Neural progenitor cell (in vitro differentiated cells): ENCODE measurements around the gene GBA3. TPM values are rescaled to one million over a fixed set of nuclear protein-coding genes. Genes with fewer than 3 reads are reported as not detected.

Source experiments
- DNase-seq: peaks from one replicate; pipeline ENCODE4 v3.0.0-alpha.2; 2016; ENCODE audit warnings: low spot score
- H2AFZ ChIP-seq: fragments of 200-600 bp; sonication (generic); replicated peaks from 2 replicates; pipeline ENCODE4 v1.6.1; 2016; ENCODE audit warnings: antibody characterized with exemption
- H3F3A ChIP-seq: fragments of 200-600 bp; sonication (generic); 2 replicates; pipeline ENCODE4 v1.6.1; 2016; ENCODE audit warnings: antibody characterized with exemption, low read depth
- H3K27ac ChIP-seq: fragments of 200-600 bp; sonication (generic); 2 replicates; pipeline ENCODE4 v1.5.1; 2016; ENCODE audit warnings: mild to moderate bottlenecking
- H3K27me3 ChIP-seq: fragments of 200-600 bp; sonication (generic); 2 replicates; pipeline ENCODE4 v1.6.1; 2016; ENCODE audit warnings: mild to moderate bottlenecking, moderate library complexity
- H3K36me3 ChIP-seq: fragments of 200-600 bp; sonication (generic); 2 replicates; pipeline ENCODE4 v1.5.1; 2016
- H3K4me1 ChIP-seq: fragments of 200-600 bp; sonication (generic); 2 replicates; pipeline ENCODE4 v1.6.1; 2016; ENCODE audit warnings: mixed run types
- H3K4me2 ChIP-seq: fragments of 200-600 bp; sonication (generic); 2 replicates; pipeline ENCODE4 v1.6.1; 2016
- H3K4me3 ChIP-seq: fragments of 200-600 bp; sonication (generic); 2 replicates; pipeline ENCODE4 v1.5.1; 2016
- H3K79me2 ChIP-seq: fragments of 200-600 bp; sonication (generic); 2 replicates; pipeline ENCODE4 v1.6.1; 2016; ENCODE audit warnings: low read depth
- H3K9ac ChIP-seq: fragments of 200-600 bp; sonication (generic); 2 replicates; pipeline ENCODE4 v1.6.1; 2016
- H3K9me3 ChIP-seq: fragments of 200-600 bp; sonication (generic); 2 replicates; pipeline ENCODE4 v1.5.1; 2016; ENCODE audit warnings: low read depth
- H4K20me1 ChIP-seq: fragments of 200-600 bp; sonication (generic); 2 replicates; pipeline ENCODE4 v1.6.1; 2016; ENCODE audit warnings: low read depth
- H3K27ac Mint-ChIP-seq: 3 replicates; pipeline ENCODE4 v1.8.0; 2021; ENCODE audit warnings: mixed read lengths
- H3K27me3 Mint-ChIP-seq: 2 replicates; pipeline ENCODE4 v1.8.0; 2022; ENCODE audit warnings: low read depth, mild to moderate bottlenecking, inconsistent platforms, moderate library complexity, mixed read lengths; ENCODE audit not compliant: insufficient read depth
- H3K36me3 Mint-ChIP-seq: 3 replicates; pipeline ENCODE4 v1.8.0; 2021; ENCODE audit warnings: mixed read lengths
- H3K4me1 Mint-ChIP-seq: 3 replicates; pipeline ENCODE4 v1.8.0; 2021; ENCODE audit warnings: mixed read lengths
- H3K4me3 Mint-ChIP-seq: 3 replicates; pipeline ENCODE4 v1.8.0; 2021; ENCODE audit warnings: mild to moderate bottlenecking, moderate library complexity, mixed read lengths
- H3K9me3 Mint-ChIP-seq: 3 replicates; pipeline ENCODE4 v1.8.0; 2020; ENCODE audit warnings: mixed read lengths
- CTCF ChIP-seq: fragments of 200-600 bp; sonication (generic); IDR thresholded peaks from 2 replicates; pipeline ENCODE4 v1.5.1; 2017; ENCODE audit warnings: antibody characterized with exemption, mild to moderate bottlenecking
- EZH2 ChIP-seq: fragments of 200-600 bp; sonication (generic); IDR thresholded peaks from 2 replicates; pipeline ENCODE4 v1.6.1; 2017; ENCODE audit warnings: antibody characterized with exemption, mild to moderate bottlenecking, moderate library complexity
- EZH2phosphoT487 ChIP-seq: fragments of 200-600 bp; sonication (generic); IDR thresholded peaks from 2 replicates; pipeline ENCODE4 v1.6.1; 2017; ENCODE audit warnings: antibody characterized with exemption
- total RNA-seq: library from RNA; depleted of rRNA; stranded (reverse); fragments of >200 nt; gene quantifications from 2 replicates; pipeline ENCODE4 v1.2.3, GENCODE V29; 2015; ENCODE audit warnings: low replicate concordance

GBA3 gene
- total RNA-seq, 1 donor from 2014 or later: not detected

GRCh38 chr4:22721204-22721603 lies 28.5 kb downstream of the GBA3 start:
- H2AFZ ChIP-seq: no peak overlapping the region
- no peaks in the 10 kb centered on the region for H3K36me3 Mint-ChIP-seq
- H3K27ac ChIP-seq: no peak overlapping the region
- H3K4me1 Mint-ChIP-seq: no peaks in the 10 kb centered on the region
- no peak overlapping the region for H3K4me3 ChIP-seq
- peaks cover 2% of the 10 kb centered on the region for H3K9me3 Mint-ChIP-seq
- TF ChIP-seq EZH2phosphoT487 (no peak), CTCF (no peak), EZH2 (no peak)
- H3K4me3 Mint-ChIP-seq: no peak overlapping the region
- peaks cover 2% of the 10 kb centered on the region for H3K27me3 Mint-ChIP-seq
- no peak overlapping the region for H3K9ac ChIP-seq
- H3K4me1 ChIP-seq: no peaks in the 10 kb centered on the region
- no peaks in the 10 kb centered on the region for H3K79me2 ChIP-seq
- no peaks in the 10 kb centered on the region for H4K20me1 ChIP-seq
- H3K4me2 ChIP-seq: no peak overlapping the region
- no peaks in the 10 kb centered on the region for H3K9me3 ChIP-seq
- H3F3A ChIP-seq: no peaks in the 10 kb centered on the region
- H3K36me3 ChIP-seq: no peaks in the 10 kb centered on the region
- no peak overlapping the region for H3K27ac Mint-ChIP-seq
- H3K27me3 ChIP-seq: no peaks in the 10 kb centered on the region
- no peak for DNase-seq

- TF ChIP-seq EZH2phosphoT487: no peak
- no peak for TF ChIP-seq CTCF
- TF ChIP-seq EZH2: no peak
- H3F3A ChIP-seq: no peaks in the 10 kb centered on the region
- Mint-ChIP-seq H3K36me3 (no peaks in the 10 kb centered on the region), H3K4me1 (peaks cover 3% of the 10 kb centered on the region), H3K9me3 (no peaks in the 10 kb centered on the region), H3K27ac (no peak overlapping the region), H3K4me3 (no peak overlapping the region), H3K27me3 (no peaks in the 10 kb centered on the region)
- no peak overlapping the region for H2AFZ ChIP-seq
- H3K9me3 ChIP-seq: peaks cover 3% of the 10 kb centered on the region
- no peak for DNase-seq
- no peaks in the 10 kb centered on the region for H3K36me3 ChIP-seq
- H3K9ac ChIP-seq: no peak overlapping the region
- no peaks in the 10 kb centered on the region for H3K79me2 ChIP-seq
- H3K27ac ChIP-seq: no peak overlapping the region
- H3K4me3 ChIP-seq: no peak overlapping the region
- no peaks in the 10 kb centered on the region for H3K27me3 ChIP-seq
- no peak overlapping the region for H3K4me2 ChIP-seq
- no peaks in the 10 kb centered on the region for H3K4me1 ChIP-seq
- H4K20me1 ChIP-seq: no peaks in the 10 kb centered on the region
Measured at GRCh38 chr4:22730021-22730420, 37.3 kb downstream of the GBA3 start.

GRCh38 chr4:22733816-22734215 lies 41.1 kb downstream of the GBA3 start:
- Histone ChIP-seq H3K27ac (no peak overlapping the region), H3K27me3 (no peaks in the 10 kb centered on the region), H2AFZ (no peak overlapping the region), H3K79me2 (no peaks in the 10 kb centered on the region), H3K36me3 (no peaks in the 10 kb centered on the region), H3K4me3 (no peak overlapping the region), H3K9me3 (no peaks in the 10 kb centered on the region), H3K9ac (no peak overlapping the region), H3K4me2 (no peak overlapping the region), H3F3A (no peaks in the 10 kb centered on the region), H4K20me1 (no peaks in the 10 kb centered on the region), H3K4me1 (no peaks in the 10 kb centered on the region)
- TF ChIP-seq CTCF: no peak
- no peak for TF ChIP-seq EZH2phosphoT487
- TF ChIP-seq EZH2: no peak
- no peaks in the 10 kb centered on the region for H3K36me3 Mint-ChIP-seq
- H3K4me3 Mint-ChIP-seq: no peak overlapping the region
- peaks cover 3% of the 10 kb centered on the region for H3K4me1 Mint-ChIP-seq
- no peaks in the 10 kb centered on the region for H3K9me3 Mint-ChIP-seq
- DNase-seq: no peak
- no peak overlapping the region for H3K27ac Mint-ChIP-seq
- peaks cover 3% of the 10 kb centered on the region for H3K27me3 Mint-ChIP-seq

DNA sequence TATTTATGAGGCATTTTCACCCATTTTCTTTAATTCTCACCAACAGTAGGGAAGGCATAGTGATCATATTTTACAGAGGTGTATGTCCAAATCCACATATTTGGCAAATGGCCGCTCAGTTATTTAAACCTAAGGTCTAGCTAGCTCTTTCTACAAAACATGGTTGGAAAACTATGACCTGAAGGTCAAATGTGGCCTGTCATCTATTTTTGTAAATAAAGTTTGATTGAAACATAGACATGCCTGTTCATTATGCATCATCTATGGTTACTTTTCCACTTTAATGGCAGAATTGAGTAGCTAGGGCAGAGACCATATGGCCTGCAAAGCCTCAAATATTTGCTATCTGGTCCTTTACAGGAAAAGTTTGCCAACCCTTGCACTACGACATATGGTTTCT lies 44.2 kb downstream of the GBA3 start:
- Histone ChIP-seq H2AFZ (no peak overlapping the region), H3K4me1 (no peaks in the 10 kb centered on the region), H3K4me3 (no peak overlapping the region), H3K9ac (no peak overlapping the region), H3F3A (no peaks in the 10 kb centered on the region), H3K27ac (no peak overlapping the region), H3K36me3 (no peaks in the 10 kb centered on the region), H4K20me1 (no peaks in the 10 kb centered on the region), H3K9me3 (no peaks in the 10 kb centered on the region), H3K27me3 (no peaks in the 10 kb centered on the region), H3K4me2 (no peak overlapping the region), H3K79me2 (no peaks in the 10 kb centered on the region)
- DNase-seq: no peak
- Mint-ChIP-seq H3K27ac (no peak overlapping the region), H3K36me3 (no peaks in the 10 kb centered on the region), H3K4me3 (no peak overlapping the region), H3K27me3 (peaks cover 3% of the 10 kb centered on the region), H3K9me3 (no peaks in the 10 kb centered on the region), H3K4me1 (peaks cover 8% of the 10 kb centered on the region)
- TF ChIP-seq CTCF (no peak), EZH2 (no peak), EZH2phosphoT487 (no peak)
